Colon (tissue), 2 donors: ENCODE measurements around the gene LGI4.

Experiments used
- FAIRE-seq: peaks from 2 replicates; lab custom pipeline; 2012; peaks lifted over from hg19 to GRCh38; lab: Jason Lieb, UNC
- donor health status: control.
- donor health status: control.

Gene LGI4

DNA sequence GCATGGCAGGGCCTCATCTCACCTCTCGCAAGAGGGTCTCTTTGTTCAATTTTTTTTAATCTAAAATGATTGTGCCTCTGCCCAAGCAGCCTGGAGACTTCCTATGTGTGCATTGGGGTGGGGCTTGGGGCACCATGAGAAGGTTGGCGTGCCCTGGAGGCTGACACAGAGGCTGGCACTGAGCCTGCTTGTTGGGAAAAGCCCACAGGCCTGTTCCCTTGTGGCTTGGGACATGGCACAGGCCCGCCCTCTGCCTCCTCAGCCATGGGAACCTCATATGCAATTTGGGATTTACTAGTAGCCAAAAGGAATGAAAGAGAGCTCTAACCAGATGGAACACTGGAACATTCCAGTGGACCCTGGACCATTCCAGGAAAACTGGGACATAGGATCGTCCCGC lies 11.3 kb downstream of the LGI4 start:
- FAIRE-seq = no peak

DNA sequence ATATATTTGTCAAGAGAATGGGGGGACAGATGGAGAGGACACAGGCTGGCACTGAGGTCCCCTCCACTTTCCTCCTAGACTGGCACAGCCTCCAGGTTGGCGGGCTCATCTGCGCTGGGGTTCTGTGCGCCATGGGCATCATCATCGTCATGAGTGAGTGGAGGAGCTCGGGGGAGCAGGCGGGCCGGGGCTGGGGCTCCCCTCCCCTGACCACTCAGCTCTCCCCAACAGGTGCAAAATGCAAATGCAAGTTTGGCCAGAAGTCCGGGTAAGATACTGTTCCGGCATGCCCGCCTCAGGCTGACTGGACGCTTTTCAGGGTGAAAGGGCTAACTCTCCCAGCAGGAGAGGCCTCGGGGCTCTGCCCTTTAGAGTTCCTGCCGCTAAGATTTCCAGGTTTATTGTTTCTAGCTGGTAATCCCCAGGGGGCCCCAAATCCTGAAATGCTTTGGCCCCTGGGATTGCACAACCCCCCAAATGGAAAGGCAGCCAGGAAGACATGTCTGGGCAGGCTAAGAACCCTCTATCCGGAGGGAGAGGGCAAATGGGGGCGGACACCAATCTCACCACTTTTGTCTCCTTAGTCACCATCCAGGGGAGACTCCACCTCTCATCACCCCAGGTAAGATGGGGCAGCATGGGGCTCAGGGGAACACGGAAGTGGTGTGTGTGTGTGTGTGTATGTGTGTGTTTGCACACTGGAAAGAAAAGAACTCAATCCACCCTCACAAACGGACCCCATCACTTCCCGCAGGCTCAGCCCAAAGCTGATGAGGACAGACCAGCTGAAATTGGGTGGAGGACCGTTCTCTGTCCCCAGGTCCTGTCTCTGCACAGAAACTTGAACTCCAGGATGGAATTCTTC lies 11.9 kb downstream of the LGI4 start:
- FAIRE-seq = no peak

DNA sequence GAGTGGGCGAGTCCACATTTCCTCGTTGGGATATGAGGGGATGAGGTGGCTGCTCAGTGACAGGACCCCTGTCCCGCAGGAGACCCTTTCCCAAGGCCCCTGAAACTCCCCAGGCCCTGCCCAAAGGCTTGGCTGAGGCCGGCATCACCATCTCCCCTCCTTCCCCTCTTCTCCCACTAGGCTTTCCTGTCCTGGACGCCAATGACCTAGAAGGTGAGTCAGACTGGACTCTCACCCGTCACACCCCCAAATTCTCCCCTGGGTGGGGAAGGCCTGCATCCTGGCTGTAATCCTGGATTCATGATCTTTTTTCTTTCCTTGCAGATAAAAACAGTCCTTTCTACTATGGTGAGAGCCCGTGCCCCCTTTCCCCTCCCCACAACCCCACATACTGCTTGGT lies 14.0 kb downstream of the LGI4 start:
- no peak for FAIRE-seq

DNA sequence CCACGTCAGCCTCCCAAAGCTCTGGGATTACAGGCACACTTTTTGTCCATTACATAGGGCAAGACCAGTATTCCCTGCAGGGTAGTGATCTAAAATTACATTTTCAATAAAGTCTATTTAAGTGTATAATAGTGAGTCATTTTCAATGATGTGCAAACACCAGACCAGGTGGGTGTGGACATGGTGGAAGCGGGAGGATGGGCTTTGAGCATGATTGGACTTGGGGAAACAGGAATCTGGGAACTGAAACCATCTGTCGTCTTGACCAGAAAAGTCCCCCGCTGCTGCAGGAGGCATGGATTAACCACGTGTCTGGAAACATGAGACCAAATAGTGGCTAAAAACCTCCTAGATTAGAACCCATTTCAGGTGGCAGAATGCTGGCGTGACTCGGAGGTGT lies 14.4 kb downstream of the LGI4 start:
- FAIRE-seq = no peak

DNA sequence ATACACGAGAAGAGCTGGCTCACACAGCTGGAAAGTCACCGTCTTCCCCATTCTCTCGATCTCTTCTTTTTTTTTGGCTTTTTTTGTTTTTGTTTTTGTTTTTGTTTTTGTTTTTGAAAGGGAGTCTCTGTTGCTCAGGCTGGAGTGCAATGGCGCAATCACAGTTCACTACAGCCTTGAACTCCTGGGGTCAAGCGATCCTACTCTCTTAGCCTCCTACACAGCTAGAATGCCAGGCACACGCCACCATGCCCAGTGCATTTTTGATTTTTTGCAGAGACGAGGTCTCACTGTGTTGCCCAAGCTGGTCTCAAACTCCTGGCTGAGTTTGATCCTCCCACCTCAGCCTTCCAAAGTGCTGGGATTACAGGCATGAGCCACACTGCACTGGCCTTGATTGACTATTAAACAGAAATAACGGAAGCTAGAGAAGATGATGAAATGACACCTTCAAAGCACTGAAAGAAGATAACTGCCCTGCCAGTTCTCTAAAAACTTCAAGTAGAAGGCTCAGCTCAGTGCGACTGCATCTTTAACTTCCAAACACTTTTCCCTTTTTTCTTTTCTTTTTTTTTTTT lies 15.2 kb downstream of the LGI4 start:
- FAIRE-seq = no peak

DNA sequence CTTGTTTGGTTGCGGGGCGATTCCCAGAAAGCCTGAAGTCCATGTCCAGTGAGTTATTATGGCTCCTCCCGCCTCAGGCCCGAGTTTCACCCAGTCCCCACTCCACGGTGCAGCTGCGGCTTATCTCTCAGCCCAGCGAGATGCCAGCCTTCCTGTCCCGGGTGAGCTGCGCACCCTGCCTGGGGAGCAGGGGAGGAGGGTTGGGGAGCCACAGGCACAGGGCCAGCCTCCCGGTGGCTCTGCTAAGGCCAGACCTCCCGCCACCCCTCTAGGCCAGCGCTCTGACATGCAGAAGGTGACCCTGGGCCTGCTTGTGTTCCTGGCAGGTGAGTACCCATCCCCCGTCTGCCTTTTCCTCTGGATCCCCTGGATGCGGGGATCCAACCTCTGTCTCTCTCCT lies 15.8 kb downstream of the LGI4 start:
- FAIRE-seq = no peak

DNA sequence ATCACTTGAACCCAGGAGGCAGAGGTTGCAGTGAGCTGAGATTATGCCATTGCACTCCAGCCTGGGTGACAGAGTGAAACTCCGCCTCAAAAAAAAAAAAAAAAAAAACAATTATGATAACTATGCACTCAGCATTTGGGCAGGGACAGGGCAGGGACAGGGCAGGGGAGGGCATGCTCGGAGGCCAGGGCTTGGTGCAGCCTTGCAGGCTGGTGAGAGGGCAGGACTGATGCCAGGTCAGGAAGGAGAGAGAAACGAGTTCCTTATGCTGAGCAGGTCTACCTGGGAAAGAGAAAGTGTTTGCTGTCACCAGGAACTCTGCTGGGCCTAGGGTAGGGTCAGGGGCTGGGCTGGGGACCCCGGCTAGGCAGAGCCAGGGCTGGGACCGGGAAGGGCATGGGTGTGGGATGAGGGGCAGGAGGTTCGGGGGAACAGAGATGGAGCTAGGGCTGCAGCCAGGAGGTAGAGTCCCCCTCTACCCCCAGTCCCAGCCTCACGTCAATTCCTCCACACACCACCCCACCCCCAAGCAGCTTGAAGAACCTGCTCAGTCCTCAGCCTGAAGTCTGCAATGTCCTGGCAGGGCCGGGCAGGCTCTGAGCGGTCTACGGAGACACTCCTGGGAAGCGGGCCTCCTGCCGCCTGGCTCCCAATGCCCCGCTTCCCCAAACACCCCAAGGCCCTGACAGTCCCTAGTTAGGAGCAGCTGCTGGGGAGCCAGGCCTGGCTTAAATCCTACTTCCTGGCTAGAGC lies 16.4 kb downstream of the LGI4 start:
- no peak for FAIRE-seq

DNA sequence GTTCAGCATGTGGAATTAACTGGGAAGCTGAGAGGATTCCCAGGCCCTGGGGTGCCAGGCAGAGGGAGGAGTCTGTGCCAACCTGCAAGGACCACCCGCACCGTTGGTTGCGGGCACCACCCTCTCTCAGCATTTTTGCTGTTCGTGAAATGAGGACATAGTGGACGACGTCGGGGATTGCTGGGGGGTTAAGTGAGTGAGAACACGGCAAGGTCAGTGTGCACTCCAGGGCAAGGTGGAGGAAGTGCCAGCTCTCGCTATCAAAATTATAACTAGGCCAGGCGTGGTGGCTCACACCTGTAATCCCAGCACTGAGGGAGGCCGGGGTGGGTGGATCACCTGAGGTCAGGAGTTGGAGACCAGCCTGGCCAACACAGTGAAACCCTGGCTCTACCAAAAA lies 17.1 kb downstream of the LGI4 start:
- FAIRE-seq = no peak

DNA sequence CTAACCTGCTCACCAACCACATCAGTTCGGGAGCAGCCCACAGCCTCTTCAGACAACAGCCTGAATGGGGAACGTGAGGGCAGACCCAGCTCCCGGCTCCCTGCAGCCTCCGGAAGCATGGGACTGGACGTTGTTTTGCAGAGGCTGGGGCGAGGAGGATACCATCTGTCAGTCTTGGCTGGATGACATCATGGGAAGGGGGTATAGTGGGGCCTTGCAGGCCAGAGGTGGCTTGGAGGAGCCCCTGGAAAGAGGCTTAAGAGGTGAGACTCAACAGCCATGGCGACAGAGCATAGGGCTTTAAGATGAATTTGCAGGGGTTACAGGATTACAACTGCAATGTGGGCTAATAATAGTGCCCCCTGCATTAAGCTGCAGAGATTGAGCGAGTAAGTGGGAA lies 17.7 kb downstream of the LGI4 start:
- no peak for FAIRE-seq

DNA sequence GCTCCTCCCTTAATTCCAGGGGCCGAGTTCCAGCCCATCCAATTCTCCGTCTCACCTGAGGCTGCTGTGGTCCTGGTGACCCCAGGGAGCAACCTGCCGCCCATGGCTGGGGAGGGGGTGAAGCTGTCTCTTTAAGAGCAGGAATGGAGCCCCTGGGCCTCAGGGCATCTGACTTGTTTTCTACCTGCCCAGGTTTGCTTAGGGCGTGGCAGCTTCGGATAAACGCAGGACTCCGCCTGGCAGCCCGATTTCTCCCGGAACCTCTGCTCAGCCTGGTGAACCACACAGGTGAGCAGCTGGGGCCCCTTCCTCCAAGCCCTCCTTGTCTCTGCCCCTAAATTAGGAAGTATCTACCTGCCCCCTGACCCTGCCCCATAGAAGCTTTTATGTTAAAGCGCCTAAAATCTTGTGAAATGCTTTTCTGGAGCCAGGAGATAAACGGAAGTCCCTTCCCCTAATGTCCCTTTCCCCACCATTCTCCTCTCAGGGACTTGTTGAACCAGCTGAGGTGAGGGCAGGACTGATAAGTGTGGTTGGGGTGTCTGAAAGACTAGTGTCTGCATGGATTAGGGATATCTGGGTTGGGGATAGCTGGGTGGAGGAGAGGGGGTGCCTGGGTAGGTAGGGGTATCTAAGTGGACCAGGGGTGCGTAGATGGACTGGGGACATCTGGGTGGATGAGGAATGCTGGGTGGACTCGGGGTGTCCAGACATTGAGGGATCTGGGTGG lies 18.6 kb downstream of the LGI4 start:
- FAIRE-seq = no peak

DNA sequence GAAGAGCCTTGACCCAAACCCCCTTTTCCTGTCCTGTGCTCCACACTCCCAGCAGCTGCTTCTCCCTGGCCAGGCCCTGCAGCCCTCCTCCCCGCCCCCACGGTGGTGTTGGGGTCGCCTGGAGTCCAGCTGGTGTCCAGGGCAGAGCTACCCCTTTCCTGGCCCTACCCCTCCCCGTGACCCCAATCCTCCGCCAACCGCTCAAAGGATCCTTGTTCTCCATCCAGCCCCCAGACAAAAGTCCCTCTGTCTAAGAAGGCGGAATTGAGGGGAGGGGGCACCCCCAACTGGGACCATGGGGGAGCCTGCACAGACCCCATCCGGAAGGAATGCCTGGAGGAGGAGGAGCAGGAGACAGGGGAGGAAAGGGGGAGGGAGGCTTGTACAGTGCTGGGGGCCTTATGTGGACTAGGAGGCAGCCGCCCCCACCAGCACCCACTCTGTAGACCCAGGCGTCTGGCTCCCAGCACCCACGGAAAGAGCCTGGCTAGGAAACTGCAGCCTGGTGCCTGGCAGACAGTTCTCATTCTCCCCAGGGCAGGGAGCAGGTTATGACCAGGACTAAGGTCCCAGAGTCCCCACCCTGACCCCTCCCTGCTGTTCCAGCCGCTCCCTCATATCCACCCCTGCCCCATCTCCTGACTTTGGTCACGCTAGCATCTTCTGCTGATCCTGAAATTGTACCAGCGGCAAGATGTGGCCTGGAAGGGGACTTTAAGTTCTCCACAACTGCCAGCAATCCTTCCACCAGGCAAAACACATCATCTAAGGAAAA lies 19.5 kb downstream of the LGI4 start, which contains the start of gene FXYD3:
Gene FXYD3, plus strand, starts transcription at position 647 of the 775 bp plus-strand sequence. CDS start 3,554 bp downstream, outside the sequence.
- FAIRE-seq = no peak

DNA sequence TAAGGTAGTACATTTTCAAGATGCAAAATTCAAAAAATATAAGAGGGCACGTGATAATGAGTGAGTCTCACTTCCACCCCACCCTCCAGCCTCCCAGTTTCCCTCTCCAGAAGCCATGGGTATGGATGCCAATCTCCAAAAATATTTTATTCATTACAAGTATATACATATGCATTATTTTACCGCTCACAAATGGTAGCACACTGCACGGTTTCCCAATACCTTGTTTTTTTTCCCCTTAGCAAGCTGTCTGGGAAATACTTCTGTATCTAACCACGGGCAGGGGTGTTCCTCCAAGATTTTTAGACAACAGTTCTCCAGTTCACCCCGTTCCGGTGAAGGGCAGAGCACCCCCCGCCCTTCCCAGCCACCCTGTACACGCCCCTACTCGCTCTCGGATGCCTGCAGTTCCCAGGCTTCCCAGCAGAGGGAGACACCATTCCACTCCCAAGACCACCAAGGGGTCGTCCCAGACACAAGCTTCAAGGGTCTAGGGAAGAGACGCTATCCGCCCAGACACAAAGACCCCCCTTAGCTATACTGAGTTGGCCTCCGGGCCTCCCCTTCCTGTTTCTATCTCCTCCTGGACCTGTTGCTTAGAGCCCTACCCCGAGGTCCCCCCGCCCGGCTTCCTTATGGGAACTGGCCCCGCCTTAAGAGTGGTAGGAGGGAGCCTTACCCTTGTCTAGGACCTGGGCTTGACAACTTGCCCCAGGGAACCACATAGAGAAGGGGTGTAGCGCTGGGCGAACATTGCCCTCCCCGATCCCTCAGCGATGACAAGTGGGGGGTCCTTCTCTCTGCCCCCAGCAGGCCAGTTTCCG lies 20.3 kb downstream of the LGI4 start:
- no peak for FAIRE-seq

DNA sequence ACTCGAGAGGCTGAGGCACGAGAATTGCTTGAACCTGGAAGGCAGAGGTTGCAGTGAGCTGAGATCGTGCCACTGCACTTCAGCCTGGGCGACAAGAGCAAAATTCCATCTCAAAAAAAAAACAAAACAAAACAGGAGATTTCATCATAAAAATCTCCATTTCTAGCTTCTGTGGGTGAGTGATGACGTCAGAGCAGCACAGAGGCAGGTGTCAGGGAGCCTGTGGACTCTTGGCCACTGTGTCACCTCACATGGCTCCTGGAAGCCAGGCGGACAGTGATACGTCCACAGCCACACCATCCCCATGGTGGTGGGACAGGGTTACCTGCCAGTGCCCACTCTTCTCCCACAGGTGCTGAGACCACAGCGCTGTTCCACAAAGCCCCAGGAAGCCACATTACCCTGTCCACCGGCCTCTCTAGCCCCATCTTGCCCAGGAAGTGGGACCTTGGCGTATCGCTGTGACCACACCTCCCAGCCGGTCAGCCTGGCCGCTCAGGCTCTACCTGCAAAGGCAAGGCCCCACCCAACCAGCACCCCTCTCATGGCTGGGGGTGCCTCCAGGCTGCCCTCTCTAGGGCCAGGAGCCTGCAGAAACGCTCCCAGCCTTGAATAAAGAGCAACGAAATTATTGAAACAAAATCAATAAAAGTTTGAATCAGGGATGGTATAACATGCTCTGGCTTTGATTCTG lies 21.7 kb downstream of the LGI4 start:
- no peak for FAIRE-seq

DNA sequence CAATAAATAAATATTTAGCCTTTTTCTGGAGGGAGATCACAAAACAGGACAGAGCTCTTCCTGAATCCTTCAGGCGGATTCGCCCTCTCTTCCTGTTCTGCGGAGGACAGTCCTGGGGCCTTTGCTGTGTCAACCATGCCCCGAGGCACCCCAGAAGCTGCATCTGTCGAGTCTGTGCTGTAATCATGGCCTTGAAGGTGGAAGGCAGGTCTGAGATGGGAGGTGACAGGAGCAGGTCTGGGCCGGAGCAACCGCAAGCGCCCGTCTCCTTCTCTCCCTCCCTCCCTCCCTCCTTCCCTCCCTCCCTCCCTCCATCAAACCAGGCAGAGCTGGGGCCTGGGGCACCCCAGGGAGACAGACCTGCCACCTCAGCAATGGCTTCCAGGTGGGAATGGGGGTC lies 23.9 kb downstream of the LGI4 start:
- no peak for FAIRE-seq

DNA sequence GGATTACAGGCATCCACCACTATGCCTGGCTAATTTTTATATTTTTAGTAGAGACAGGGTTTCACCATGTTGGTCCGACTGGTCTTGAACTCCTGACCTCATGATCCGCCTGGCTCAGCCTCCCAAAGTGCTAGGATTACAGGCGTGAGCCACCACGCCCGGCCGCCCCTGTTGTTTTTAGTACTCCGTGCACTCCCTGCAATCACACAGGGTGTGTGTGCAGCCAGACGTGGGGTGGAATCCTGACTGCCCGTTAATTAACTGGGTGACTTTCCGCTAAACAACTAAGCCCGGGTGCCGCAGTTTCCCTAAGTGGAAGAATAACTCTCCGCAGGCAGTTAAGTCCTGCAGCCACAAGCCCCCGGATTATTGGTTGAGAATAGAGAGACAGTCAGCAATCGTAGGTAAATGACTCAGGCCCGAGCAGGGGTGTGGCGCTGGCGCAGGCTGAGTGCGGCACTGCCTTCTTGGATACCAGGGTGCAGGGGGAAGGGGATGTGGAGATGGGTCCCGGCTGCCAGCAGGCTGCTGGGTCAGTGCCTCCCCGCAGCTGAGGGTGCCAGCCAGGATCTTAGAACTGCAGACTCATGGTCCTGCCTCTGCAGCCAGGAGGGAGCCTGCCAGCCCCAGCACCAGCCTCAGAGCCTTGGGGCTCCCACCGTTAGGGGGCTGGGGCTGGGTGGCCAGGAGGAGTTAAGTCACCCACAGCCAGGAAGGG lies 25.3 kb downstream of the LGI4 start:
- no peak for FAIRE-seq

DNA sequence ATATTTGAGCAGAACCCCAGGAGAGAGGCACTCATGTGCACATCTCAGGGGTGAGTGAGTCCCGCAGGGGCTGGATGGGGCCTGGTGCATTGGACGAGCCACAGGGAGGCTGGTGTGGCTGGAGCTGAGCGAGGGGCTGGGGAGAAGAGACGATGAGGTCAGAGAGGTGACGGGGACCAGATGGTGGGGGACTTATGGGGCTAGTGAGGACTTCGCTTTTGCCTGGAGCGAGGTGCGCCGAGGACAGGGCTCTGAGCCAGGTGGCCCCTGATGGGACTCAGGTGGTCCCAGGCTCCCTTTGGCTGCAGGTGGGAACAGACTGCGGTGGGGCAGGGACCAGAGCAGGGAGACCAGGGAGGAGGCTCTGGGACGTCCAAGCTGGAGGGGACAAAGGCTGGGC lies 26.1 kb downstream of the LGI4 start:
- no peak for FAIRE-seq

DNA sequence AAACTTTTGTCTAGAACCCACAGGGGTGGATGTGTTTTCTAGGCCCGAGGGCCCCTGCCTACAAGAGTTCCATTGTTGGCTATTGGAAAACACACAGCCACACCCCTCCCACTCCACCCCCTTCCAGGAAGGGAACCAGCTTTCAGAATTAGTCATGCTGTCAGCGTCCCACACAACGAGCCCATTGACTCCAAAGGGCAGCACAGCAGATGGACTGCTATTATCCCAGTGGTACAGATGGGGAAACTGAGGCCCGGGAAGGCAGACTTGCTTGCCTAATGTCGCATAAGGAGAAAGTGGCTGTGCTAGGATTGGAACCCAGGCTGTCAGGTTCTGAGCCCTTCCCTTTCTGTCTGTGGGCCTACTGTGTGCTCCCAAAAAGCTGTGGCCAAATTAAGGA lies 27.3 kb downstream of the LGI4 start:
- no peak for FAIRE-seq

DNA sequence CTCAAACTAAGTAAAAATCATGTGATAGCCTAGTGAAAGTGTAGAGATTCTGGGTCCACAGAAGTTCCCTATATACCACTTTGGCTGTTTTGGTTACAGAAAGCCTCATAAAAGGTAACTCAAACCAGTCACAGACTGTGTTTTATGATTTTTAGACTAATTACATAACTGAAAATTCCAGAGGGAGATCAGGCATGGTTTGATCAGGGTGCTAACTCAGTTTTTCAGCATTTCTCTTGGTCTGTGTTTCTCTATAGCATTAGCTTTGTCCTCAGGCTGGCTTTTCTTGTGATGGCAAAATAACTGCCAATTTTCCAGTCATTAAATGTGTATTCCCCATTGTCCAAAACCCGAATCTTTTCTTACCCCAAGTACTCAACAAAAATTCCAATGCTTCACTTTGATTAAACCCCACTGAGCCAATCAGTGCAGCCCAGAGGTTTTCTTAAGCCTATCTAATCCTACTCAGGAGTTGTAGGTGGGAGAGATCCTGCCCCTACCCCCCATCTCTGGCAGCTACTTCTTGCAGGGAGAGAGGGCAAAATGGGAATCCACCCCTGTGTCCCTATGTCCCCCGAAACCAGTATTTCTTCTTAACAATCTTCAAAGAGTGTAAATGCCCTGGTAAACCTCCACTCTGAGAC lies 27.8 kb downstream of the LGI4 start:
- no peak for FAIRE-seq

DNA sequence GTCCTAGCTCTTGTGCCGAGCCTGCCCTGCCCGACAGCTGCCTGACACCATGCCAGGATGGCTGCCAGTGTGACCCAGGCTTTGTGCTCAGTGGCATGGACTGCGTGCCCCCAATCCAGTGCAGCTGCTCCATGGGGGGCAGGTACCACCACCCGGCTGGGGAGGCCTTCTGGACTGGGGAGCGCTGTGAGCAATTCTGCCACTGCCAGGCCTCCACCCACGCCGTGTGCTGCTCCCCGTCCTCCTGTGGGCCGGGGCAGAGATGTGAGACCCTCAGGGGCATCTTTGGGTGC lies 28.6 kb downstream of the LGI4 start:
- FAIRE-seq = no peak
